Fibroblast of mammary gland (primary cell): ENCODE data around the gene VSX1.
A peak's percentile ranks its signal among the peaks of the same experiment; 100 is the strongest.

Source experiments
- DNase-seq: peaks from one replicate; pipeline ENCODE4 v3.0.0-alpha.2; 2010; ENCODE audit warnings: low read depth
- H3K4me3 ChIP-seq: 2 replicates; pipeline ENCODE4 v1.5.1; 2011; ENCODE audit warnings: low read depth, mild to moderate bottlenecking, low read length, moderate library complexity; ENCODE audit not compliant: control insufficient read depth
- CTCF ChIP-seq: conservative IDR thresholded peaks from 2 replicates; pipeline ENCODE4 v1.5.1; 2011; ENCODE audit warnings: low read depth, low read length, inconsistent platforms; ENCODE audit not compliant: control insufficient read depth, insufficient read depth

The VSX1 gene

GRCh38 chr20:25088267-25088666, 6.3 kb upstream of the VSX1 start:
- no peak for TF ChIP-seq CTCF
- no peak overlapping the region for H3K4me3 ChIP-seq
- DNase-seq, result no peak

GRCh38 chr20:25087186-25087929, 5.4 kb upstream of the VSX1 start:
- DNase-seq, result no peak
- TF ChIP-seq CTCF, result no peak

GRCh38 chr20:25085756-25086495, 4.0 kb upstream of the VSX1 start:
- no peak for DNase-seq
- TF ChIP-seq CTCF, result no peak
- H3K4me3 ChIP-seq, result no peak overlapping the region

More at GRCh38 chr20:25087186-25087929, 5.4 kb upstream of the VSX1 start:
- no peak overlapping the region for H3K4me3 ChIP-seq

- TF ChIP-seq CTCF, result no peak
- no peak for DNase-seq
- no peak overlapping the region for H3K4me3 ChIP-seq
Observed at GRCh38 chr20:25084626-25085187, 2.8 kb upstream of the VSX1 start.

GRCh38 chr20:25083773-25084625, 2.1 kb upstream of the VSX1 start:
- TF ChIP-seq CTCF, result peak; percentile 33
- DNase-seq, result no peak
- no peak overlapping the region for H3K4me3 ChIP-seq

- H3K4me3 ChIP-seq, result no peak overlapping the region
- no peak for TF ChIP-seq CTCF
- DNase-seq, result no peak
Observed at GRCh38 chr20:25083141-25083772, 1.3 kb upstream of the VSX1 start.
